Caco-2 (cell line): Measurements from ENCODE around the gene ABHD4. TPM values are rescaled to one million over a fixed set of nuclear protein-coding genes. Genes with fewer than 3 reads are reported as not detected.
"Not testable (repeated sequence)": the region's sequence is repeated elsewhere in the genome, so short reads cannot be mapped to it uniquely, and the experiment has no call there.

ENCODE experiments used
- BruUV-seq: library from RNA; stranded (reverse); fragments of 400-500 nt; replicated peaks from 2 replicates; lab custom pipeline; 2021; lab: Mats Ljungman, UMichigan
- CTCF ChIA-PET: fragments of 300-600 bp; sonication (Branson Sonifier 250); formaldehyde crosslinking; loops from one replicate; lab custom pipeline; 2022; ENCODE audit warnings: antibody characterized with exemption; lab: Charles Lee
- POLR2A ChIA-PET: fragments of 300-600 bp; sonication (Branson Sonifier 250); formaldehyde crosslinking; loops from one replicate; lab custom pipeline; 2022; ENCODE audit warnings: antibody characterized with exemption; lab: Charles Lee
- DNase-seq, 2 experiments: peaks; one replicate each; pipeline versions ENCODE4 v3.0.0 to v3.0.0-alpha.2; 2020 to 2022
- H3K27me3 ChIP-seq: replicated peaks from 2 replicates; pipeline ENCODE4 v1.6.0; 2011; ENCODE audit warnings: low read length; ENCODE audit not compliant: control insufficient read depth, insufficient read depth
- H3K36me3 ChIP-seq: 2 replicates; pipeline ENCODE4 v1.5.1; 2011; ENCODE audit warnings: low read length; ENCODE audit not compliant: control insufficient read depth, insufficient read depth
- H3K4me1 ChIP-seq: fragments of 250-450 bp; sonication (Bioruptor Pico); 2 replicates; pipeline ENCODE4 v1.5.1; 2020; ENCODE audit warnings: mild to moderate bottlenecking
- H3K4me3 ChIP-seq: 2 replicates; pipeline ENCODE4 v1.5.1; 2011; ENCODE audit warnings: low read depth, mild to moderate bottlenecking, control low read depth, low read length
- H3K9me3 ChIP-seq: fragments of 250-450 bp; sonication (Bioruptor Pico); 2 replicates; pipeline ENCODE4 v1.5.1; 2020; ENCODE audit warnings: mild to moderate bottlenecking, moderate library complexity
- H3K27ac Mint-ChIP-seq: one replicate; pipeline ENCODE4 v1.8.0; 2022; ENCODE audit warnings: mixed read lengths; ENCODE audit not compliant: unreplicated experiment
- H3K27me3 Mint-ChIP-seq: one replicate; pipeline ENCODE4 v1.8.0; 2022; ENCODE audit warnings: mixed read lengths; ENCODE audit not compliant: insufficient read depth, unreplicated experiment
- H3K36me3 Mint-ChIP-seq: one replicate; pipeline ENCODE4 v1.8.0; 2022; ENCODE audit warnings: mild to moderate bottlenecking, mixed read lengths; ENCODE audit not compliant: insufficient read depth, unreplicated experiment
- H3K4me1 Mint-ChIP-seq: one replicate; pipeline ENCODE4 v1.8.0; 2022; ENCODE audit warnings: low read depth, mixed read lengths; ENCODE audit not compliant: unreplicated experiment
- H3K4me3 Mint-ChIP-seq: one replicate; pipeline ENCODE4 v1.8.0; 2022; ENCODE audit warnings: mild to moderate bottlenecking, moderate library complexity, mixed read lengths; ENCODE audit not compliant: unreplicated experiment
- H3K9me3 Mint-ChIP-seq: one replicate; pipeline ENCODE4 v1.8.0; 2022; ENCODE audit warnings: mixed read lengths; ENCODE audit not compliant: unreplicated experiment
- intact Hi-C: fragments of 100-400 bp; cut with micrococcal nuclease; formaldehyde crosslinking; loops from one replicate; pipeline ENCODE4 v1.10.0; 2022; ENCODE audit not compliant: unreplicated experiment
- total RNA-seq: library from RNA; stranded (reverse); gene quantifications from 2 replicates; pipeline ENCODE4 v1.2.3, GENCODE V29; 2022
- TF ChIP-seq, protein P1 (sequence below), 2 experiments: fragments of 200-600 bp in 1 of 2; IDR thresholded peaks; 1 replicate in 1 of 2; 2 replicates in 1 of 2; pipeline versions ENCODE4 v1.5.1 to v1.8.0; 2011 to 2022; ENCODE audit warnings: antibody characterized with exemption in 1 of 2, control low read depth in 1 of 2, inconsistent platforms in 1 of 2, low read depth in 1 of 2, low read length in 1 of 2, mild to moderate bottlenecking in 1 of 2, moderate library complexity in 1 of 2; ENCODE audit not compliant: insufficient read depth in 1 of 2, severe bottlenecking in 1 of 2, unreplicated experiment in 1 of 2

Gene ABHD4
- total RNA-seq, 1 experiment from 2014 or later: 73.5 TPM

DNA sequence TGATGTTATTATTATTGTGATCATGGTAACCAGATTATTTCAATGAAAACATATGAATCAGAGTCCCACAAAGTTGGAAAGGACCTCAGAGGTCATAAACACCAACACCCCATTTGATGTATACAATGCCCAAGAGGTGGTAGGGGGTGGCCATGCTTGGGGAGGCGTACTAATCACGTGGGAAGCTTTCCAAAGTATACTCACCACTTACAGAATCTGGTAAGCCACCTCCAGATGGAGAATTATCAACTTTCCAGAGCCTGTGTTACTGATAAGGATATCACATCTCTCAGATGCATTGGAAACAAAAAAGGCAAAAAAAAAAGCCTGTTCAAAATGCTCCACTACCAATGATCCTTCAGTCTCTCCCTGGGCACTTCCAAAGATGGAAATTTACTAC is 17.5 kb upstream of the ABHD4 start:
- Mint-ChIP-seq H3K27ac (no peak overlapping the region), H3K4me1 (peaks cover 38% of the 10 kb centered on the region), H3K36me3 (peaks cover 47% of the 10 kb centered on the region), H3K4me3 (no peak overlapping the region), H3K27me3 (no peaks in the 10 kb centered on the region), H3K9me3 (no peaks in the 10 kb centered on the region)
- DNase-seq: no peak
- ChIA-PET POLR2A (no interaction called here), CTCF (interaction anchor here (1.5 kb wide), 1 partner anchor 8 kb away, joined by 3 read pairs; no protein-coding TSS in a partner anchor)
- H3K36me3 ChIP-seq: no peaks in the 10 kb centered on the region
- TF ChIP-seq, protein P1, sequence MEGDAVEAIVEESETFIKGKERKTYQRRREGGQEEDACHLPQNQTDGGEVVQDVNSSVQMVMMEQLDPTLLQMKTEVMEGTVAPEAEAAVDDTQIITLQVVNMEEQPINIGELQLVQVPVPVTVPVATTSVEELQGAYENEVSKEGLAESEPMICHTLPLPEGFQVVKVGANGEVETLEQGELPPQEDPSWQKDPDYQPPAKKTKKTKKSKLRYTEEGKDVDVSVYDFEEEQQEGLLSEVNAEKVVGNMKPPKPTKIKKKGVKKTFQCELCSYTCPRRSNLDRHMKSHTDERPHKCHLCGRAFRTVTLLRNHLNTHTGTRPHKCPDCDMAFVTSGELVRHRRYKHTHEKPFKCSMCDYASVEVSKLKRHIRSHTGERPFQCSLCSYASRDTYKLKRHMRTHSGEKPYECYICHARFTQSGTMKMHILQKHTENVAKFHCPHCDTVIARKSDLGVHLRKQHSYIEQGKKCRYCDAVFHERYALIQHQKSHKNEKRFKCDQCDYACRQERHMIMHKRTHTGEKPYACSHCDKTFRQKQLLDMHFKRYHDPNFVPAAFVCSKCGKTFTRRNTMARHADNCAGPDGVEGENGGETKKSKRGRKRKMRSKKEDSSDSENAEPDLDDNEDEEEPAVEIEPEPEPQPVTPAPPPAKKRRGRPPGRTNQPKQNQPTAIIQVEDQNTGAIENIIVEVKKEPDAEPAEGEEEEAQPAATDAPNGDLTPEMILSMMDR (IDR thresholded peaks at IDR 0.05; ENCODE audit: insufficient read depth in 1 of 2, low read depth in 1 of 2, low read length in 1 of 2, severe bottlenecking in 1 of 2, unreplicated experiment in 1 of 2): no peak
- intact Hi-C loops: no loop called here
- H3K4me3 ChIP-seq: no peak overlapping the region
- H3K9me3 ChIP-seq: no peaks in the 10 kb centered on the region
- no TSS peak for BruUV-seq
- H3K27me3 ChIP-seq: no peaks in the 10 kb centered on the region
- peaks cover 4% of the 10 kb centered on the region for H3K4me1 ChIP-seq

DNA sequence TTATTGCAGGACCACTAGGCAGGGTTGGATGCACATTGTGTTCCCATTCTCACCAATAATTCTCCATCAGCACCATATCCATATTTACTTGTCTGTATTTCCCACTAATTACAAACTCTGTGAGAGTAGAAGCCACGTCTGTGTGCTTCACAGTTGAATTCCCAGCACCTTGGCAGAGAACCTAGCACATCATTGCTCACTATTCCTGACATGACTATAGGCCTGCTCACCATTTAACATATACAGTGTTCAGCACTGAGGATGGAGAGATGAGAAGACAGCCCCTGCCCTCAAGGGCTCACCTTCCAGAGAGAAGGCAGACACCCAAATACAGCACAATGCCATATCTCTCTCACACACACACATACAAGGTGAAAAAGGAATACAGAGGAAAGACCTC is 14.1 kb upstream of the ABHD4 start:
- DNase-seq: no peak
- TF ChIP-seq, protein P1 (IDR thresholded peaks at IDR 0.05; ENCODE audit: insufficient read depth in 1 of 2, low read depth in 1 of 2, low read length in 1 of 2, severe bottlenecking in 1 of 2, unreplicated experiment in 1 of 2): no peak
- Mint-ChIP-seq H3K27me3 (no peaks in the 10 kb centered on the region), H3K4me3 (no peak overlapping the region), H3K9me3 (no peaks in the 10 kb centered on the region), H3K27ac (no peak overlapping the region), H3K36me3 (peaks cover 52% of the 10 kb centered on the region), H3K4me1 (peaks cover 43% of the 10 kb centered on the region)
- Histone ChIP-seq H3K4me1 (peaks cover 30% of the 10 kb centered on the region), H3K27me3 (no peaks in the 10 kb centered on the region), H3K9me3 (no peaks in the 10 kb centered on the region), H3K36me3 (no peaks in the 10 kb centered on the region), H3K4me3 (no peak overlapping the region)
- intact Hi-C loops: no loop called here
- CTCF ChIA-PET: no interaction called here
- no TSS peak for BruUV-seq
- POLR2A ChIA-PET: no interaction called here

DNA sequence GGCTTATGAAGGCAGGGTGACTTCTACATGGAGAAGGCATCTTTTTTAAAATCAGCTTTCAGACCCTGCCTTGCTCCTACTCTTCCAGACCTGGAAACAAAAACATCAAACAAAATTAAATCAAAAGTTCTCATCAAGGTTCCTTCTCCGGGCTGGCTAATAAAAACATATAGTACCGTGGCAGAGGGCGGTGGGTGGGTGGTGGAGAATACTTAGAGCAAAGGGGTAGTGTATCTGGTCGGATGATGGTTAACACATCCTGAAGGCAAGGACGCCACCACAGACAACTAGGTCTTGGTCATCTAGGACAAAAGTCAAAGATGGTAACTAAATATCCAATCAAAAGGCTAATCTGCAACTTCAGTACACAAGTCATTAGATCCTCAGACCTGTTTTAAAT is 10.9 kb upstream of the ABHD4 start:
- no peak overlapping the region for H3K4me3 ChIP-seq
- peaks cover 34% of the 10 kb centered on the region for H3K4me1 ChIP-seq
- H3K4me3 Mint-ChIP-seq: peak overlapping the region; percentile 93
- H3K36me3 Mint-ChIP-seq: peaks cover 36% of the 10 kb centered on the region
- ChIA-PET POLR2A (no interaction called here), CTCF (interaction anchor here (1.6 kb wide), 1 partner anchor 17 kb away, joined by 4 read pairs; no protein-coding TSS in a partner anchor)
- H3K9me3 Mint-ChIP-seq: no peaks in the 10 kb centered on the region
- H3K27me3 ChIP-seq: no peaks in the 10 kb centered on the region
- no peaks in the 10 kb centered on the region for H3K9me3 ChIP-seq
- TF ChIP-seq, protein P1 (IDR thresholded peaks at IDR 0.05; ENCODE audit: insufficient read depth in 1 of 2, low read depth in 1 of 2, low read length in 1 of 2, severe bottlenecking in 1 of 2, unreplicated experiment in 1 of 2): no peak
- H3K36me3 ChIP-seq: no peaks in the 10 kb centered on the region
- H3K27me3 Mint-ChIP-seq: no peaks in the 10 kb centered on the region
- peaks cover 35% of the 10 kb centered on the region for H3K4me1 Mint-ChIP-seq
- H3K27ac Mint-ChIP-seq: peak overlapping the region; percentile 37
- DNase-seq: no peak
- intact Hi-C loops: no loop called here
- no TSS peak for BruUV-seq

DNA sequence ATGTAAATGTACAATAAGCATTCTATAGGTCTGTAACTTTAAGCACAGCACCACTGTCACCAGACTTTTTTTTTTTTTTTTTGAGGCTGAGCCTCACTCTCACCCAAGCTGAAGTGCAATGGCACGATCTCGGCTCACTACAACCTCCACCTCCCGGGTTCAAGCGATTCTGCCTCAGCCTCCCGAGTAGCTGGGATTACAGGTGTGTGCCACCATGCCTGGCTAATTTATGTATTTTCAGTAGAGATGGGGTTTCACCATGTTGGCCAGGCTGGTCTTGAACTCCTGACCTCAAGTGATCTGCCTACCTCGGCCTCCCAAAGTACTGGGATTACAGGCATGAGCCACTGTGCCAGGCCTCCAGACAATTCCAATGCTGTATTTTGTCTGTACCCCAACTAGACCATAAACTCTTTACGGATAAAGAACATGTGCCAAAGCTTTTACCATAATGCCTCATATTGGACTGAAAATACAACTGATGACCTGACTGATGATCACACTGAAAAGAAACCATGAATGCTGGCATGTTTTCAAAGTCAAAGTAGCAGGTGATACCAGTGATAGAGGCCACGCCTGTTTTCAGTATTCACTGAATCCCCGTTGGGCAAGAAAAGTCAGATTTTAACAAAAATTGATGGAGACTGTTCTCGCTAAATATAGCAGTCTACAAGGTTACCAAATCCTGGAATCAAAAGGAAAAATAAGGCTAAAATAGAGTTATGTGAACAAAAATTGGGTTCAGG is 10.2 kb upstream of the ABHD4 start:
- Mint-ChIP-seq H3K27ac (peak overlapping the region; percentile 97), H3K4me1 (peaks cover 29% of the 10 kb centered on the region), H3K36me3 (peaks cover 36% of the 10 kb centered on the region), H3K4me3 (peak overlapping the region; percentile 93)
- H3K27me3 ChIP-seq, H3K27me3 Mint-ChIP-seq, H3K9me3 Mint-ChIP-seq, H3K9me3 ChIP-seq, DNase-seq, BruUV-seq, intact Hi-C loops, H3K36me3 ChIP-seq: not testable (repeated sequence)
- Histone ChIP-seq H3K4me1 (peaks cover 35% of the 10 kb centered on the region), H3K4me3 (peak overlapping the region; percentile 71)
- CTCF ChIA-PET: interaction anchor here (1.6 to 2.5 kb wide), 3 partner anchors 16 to 27 kb away, joined by 4 to 44 read pairs (median 5); no protein-coding TSS in a partner anchor
- POLR2A ChIA-PET: interaction anchor here (2.5 kb wide), 1 partner anchor 10 kb away, joined by 46 read pairs; the partner anchor contains the start of gene ABHD4
